ENCODE results near the gene CDSN. TPM values are rescaled to one million over a fixed set of nuclear protein-coding genes. Genes with fewer than 3 reads are reported as not detected.

The CDSN gene
- polyA plus RNA-seq, 1 experiment: not detected

DNA sequence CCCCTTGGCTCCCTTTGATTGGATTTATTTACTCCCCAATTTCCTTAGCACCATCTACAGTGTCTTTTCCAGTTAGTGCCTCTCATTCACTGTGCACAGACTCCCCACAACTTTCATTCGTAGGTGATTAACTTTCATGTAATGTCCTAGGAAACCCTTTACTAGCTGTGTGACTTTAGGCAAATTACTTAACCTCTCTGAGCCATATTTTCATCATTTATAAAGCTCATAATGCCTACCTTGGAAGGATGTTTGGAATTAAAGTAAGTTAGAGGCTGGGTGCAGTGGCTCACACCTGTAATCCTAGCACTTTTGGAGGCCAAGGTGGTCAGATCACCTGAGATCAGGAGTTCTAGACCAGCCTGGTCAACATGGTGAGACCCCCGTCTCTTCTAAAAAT lies 28.0 kb downstream of the CDSN start:
- TF ChIP-seq, protein P1, sequence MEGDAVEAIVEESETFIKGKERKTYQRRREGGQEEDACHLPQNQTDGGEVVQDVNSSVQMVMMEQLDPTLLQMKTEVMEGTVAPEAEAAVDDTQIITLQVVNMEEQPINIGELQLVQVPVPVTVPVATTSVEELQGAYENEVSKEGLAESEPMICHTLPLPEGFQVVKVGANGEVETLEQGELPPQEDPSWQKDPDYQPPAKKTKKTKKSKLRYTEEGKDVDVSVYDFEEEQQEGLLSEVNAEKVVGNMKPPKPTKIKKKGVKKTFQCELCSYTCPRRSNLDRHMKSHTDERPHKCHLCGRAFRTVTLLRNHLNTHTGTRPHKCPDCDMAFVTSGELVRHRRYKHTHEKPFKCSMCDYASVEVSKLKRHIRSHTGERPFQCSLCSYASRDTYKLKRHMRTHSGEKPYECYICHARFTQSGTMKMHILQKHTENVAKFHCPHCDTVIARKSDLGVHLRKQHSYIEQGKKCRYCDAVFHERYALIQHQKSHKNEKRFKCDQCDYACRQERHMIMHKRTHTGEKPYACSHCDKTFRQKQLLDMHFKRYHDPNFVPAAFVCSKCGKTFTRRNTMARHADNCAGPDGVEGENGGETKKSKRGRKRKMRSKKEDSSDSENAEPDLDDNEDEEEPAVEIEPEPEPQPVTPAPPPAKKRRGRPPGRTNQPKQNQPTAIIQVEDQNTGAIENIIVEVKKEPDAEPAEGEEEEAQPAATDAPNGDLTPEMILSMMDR (IDR thresholded peaks at IDR 0.05; ENCODE audit: low read depth, low read length): no peak
- Histone ChIP-seq H3K27ac (ENCODE audit: low read depth, low read length) (no peak overlapping the region), H3K4me3 (ENCODE audit: low read depth, low read length) (no peak overlapping the region), H3K9me3 (ENCODE audit: control insufficient read depth, insufficient read depth, low read length) (no peaks in the 10 kb centered on the region), H3K27me3 (ENCODE audit: control insufficient read depth, insufficient read depth, low read length) (peaks cover 4% of the 10 kb centered on the region)
- DNase-seq (ENCODE audit: low read depth, low spot score): no peak
- CTCF ChIA-PET: interaction anchor here (1.8 to 4.0 kb wide), 3 partner anchors 13 to 551 kb away, joined by 5 to 19 read pairs (median 14); partner anchors contain the start of gene VARS2
- POLR2A ChIA-PET: interaction anchor here (0.7 kb wide), 1 partner anchor 21 kb away, joined by 6 read pairs; no protein-coding TSS in a partner anchor

DNA sequence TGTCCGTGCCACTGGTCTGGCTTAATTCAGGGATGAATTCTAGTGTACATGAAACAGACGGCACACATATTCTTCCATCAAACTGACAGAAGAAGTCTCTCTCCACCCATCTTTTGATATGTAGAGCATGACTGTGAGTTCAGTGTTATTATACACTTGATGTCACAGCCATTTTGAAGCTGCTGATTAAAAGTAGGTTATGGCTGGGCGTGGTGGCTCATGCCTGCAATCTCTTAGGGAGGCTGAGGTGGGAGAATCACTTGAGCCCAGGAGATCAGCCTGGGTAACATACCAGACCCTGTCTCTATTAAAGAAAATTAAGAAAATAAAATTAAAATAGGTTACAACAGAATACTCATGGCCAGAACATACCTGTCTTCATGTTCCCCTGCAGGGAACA lies 28.6 kb downstream of the CDSN start:
- no peak overlapping the region for H3K27ac ChIP-seq (ENCODE audit: low read depth, low read length)
- no peak for DNase-seq (ENCODE audit: low read depth, low spot score)
- POLR2A ChIA-PET: no interaction called here
- no peaks in the 10 kb centered on the region for H3K9me3 ChIP-seq (ENCODE audit: control insufficient read depth, insufficient read depth, low read length)
- TF ChIP-seq, protein P1 (IDR thresholded peaks at IDR 0.05; ENCODE audit: low read depth, low read length): no peak
- H3K4me3 ChIP-seq (ENCODE audit: low read depth, low read length): no peak overlapping the region
- peaks cover 4% of the 10 kb centered on the region for H3K27me3 ChIP-seq (ENCODE audit: control insufficient read depth, insufficient read depth, low read length)
- CTCF ChIA-PET: interaction anchor here (3.1 to 4.0 kb wide), 2 partner anchors 13 to 177 kb away, joined by 14 to 19 read pairs; partner anchors contain the start of gene VARS2

DNA sequence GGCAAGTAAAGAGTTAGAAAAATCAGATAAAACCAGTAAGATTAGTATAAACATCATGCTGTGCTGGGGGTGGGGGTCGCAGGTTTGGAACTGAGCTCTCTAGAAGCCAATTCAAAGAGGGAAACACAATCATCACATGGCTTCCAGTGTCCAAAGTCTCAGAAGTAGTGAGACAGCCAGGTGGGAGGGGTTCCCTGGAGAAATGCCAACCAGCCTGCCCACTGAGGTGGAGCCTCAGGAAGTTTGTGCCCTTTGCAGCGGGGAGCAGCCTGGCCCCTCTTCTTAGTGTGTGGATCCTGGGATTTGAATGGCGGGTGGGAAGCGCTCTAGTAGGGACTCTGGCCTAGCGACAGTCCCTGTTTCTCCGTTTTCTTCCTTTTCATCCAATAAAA lies 29.3 kb downstream of the CDSN start:
- DNase-seq (ENCODE audit: low read depth, low spot score): no peak
- ChIA-PET CTCF (interaction anchor here (3.1 to 4.0 kb wide), 2 partner anchors 12 to 176 kb away, joined by 14 to 19 read pairs; partner anchors contain the start of gene VARS2), POLR2A (interaction anchor here (0.6 kb wide), 1 partner anchor 762 kb away, joined by 3 read pairs; no protein-coding TSS in a partner anchor)
- TF ChIP-seq, protein P1 (IDR thresholded peaks at IDR 0.05; ENCODE audit: low read depth, low read length): no peak
- Histone ChIP-seq H3K27ac (ENCODE audit: low read depth, low read length) (no peak overlapping the region), H3K9me3 (ENCODE audit: control insufficient read depth, insufficient read depth, low read length) (no peaks in the 10 kb centered on the region), H3K27me3 (ENCODE audit: control insufficient read depth, insufficient read depth, low read length) (peaks cover 2% of the 10 kb centered on the region), H3K4me3 (ENCODE audit: low read depth, low read length) (no peak overlapping the region)

DNA sequence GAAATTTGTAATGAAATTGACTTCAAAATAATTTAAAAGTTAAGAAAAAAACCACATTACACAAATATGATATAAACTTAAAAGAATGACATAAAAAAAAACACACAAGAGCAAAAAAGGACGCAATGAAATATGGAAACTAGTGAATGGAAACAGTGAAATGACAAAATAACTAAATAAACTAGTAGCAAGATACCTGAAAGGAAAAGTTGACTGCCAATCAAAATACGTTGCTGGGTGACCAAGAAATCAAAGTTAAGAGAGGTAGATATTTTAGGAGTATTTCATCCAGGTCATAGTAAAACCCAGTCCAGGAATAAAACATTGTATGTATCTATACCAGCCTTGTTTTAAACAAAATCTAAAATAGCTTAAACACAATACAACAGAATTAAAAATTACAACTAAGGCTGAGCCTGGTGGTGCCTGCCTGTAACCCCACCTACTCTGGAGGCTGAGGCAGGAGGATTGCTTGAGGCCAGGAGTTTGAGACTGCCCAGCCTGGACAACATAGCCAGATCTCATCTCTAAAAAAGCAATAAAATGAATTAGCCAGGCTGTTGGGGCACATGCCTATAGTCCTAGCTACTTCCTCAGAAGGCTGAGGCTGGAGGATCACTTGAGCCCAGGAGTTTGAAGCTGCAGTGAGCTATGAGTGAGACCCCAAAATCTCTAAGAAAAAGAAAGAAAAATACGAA lies 29.8 kb downstream of the CDSN start:
- no peak overlapping the region for H3K27ac ChIP-seq (ENCODE audit: low read depth, low read length)
- no peaks in the 10 kb centered on the region for H3K9me3 ChIP-seq (ENCODE audit: control insufficient read depth, insufficient read depth, low read length)
- ChIA-PET POLR2A (interaction anchor here (0.6 kb wide), 1 partner anchor 762 kb away, joined by 3 read pairs; no protein-coding TSS in a partner anchor), CTCF (interaction anchor here (0.7 to 4.0 kb wide), 3 partner anchors 12 to 176 kb away, joined by 3 to 19 read pairs (median 14); partner anchors contain the start of gene VARS2)
- DNase-seq (ENCODE audit: low read depth, low spot score): no peak
- H3K27me3 ChIP-seq (ENCODE audit: control insufficient read depth, insufficient read depth, low read length): peaks cover 2% of the 10 kb centered on the region
- H3K4me3 ChIP-seq (ENCODE audit: low read depth, low read length): no peak overlapping the region
- TF ChIP-seq, protein P1 (IDR thresholded peaks at IDR 0.05; ENCODE audit: low read depth, low read length): no peak

Data from AG04450 (cell line).